Fibroblast of lung (primary cell): ENCODE results near the gene FAM117B. TPM values are rescaled to one million over a fixed set of nuclear protein-coding genes. Genes with fewer than 3 reads are reported as not detected.

Experiments
- DNase-seq, 2 donors: peaks; one replicate each; pipeline versions ENCODE4 v3.0.0 to v3.0.0-alpha.2; 2010; ENCODE audit warnings: low read depth in 2 of 2
- H2AFZ ChIP-seq: 2 replicates; pipeline ENCODE4 v1.5.1; 2012; ENCODE audit warnings: low read length, control low read depth, inconsistent platforms
- H3K27ac ChIP-seq: 2 replicates; pipeline ENCODE4 v1.5.1; 2011; ENCODE audit warnings: low read length, control low read depth; ENCODE audit not compliant: insufficient read depth
- H3K27me3 ChIP-seq: 2 replicates; pipeline ENCODE4 v1.5.1; 2011; ENCODE audit warnings: mild to moderate bottlenecking, low read length; ENCODE audit not compliant: control insufficient read depth, insufficient read depth
- H3K36me3 ChIP-seq: 2 replicates; pipeline ENCODE4 v1.5.1; 2011; ENCODE audit warnings: low read length; ENCODE audit not compliant: control insufficient read depth, insufficient read depth
- H3K4me1 ChIP-seq: 2 replicates; pipeline ENCODE4 v1.5.1; 2011; ENCODE audit warnings: low read length; ENCODE audit not compliant: control insufficient read depth, insufficient read depth; ENCODE audit errors: extremely low read depth
- H3K4me2 ChIP-seq: 2 replicates; pipeline ENCODE4 v1.5.1; 2011; ENCODE audit warnings: low read length, control low read depth; ENCODE audit not compliant: insufficient read depth; ENCODE audit errors: extremely low read depth
- H3K4me3 ChIP-seq, 4 experiments: fragments of 200-600 bp in 1 of 4; sonication (generic) in 1 of 4; replicated peaks in 1 of 4; 2 replicates each; pipeline ENCODE4 v1.5.1; 2011 to 2016; ENCODE audit warnings: low read length in 4 of 4, low read depth in 3 of 4, mild to moderate bottlenecking in 3 of 4, control low read depth in 2 of 4, inconsistent platforms in 1 of 4, mixed read lengths in 1 of 4; ENCODE audit not compliant: insufficient read depth in 1 of 4; ENCODE audit errors: control extremely low read depth in 1 of 4
- H3K79me2 ChIP-seq: 2 replicates; pipeline ENCODE4 v1.5.1; 2012; ENCODE audit warnings: mild to moderate bottlenecking, low read length, inconsistent platforms; ENCODE audit not compliant: control insufficient read depth, insufficient read depth
- H3K9ac ChIP-seq: 2 replicates; pipeline ENCODE4 v1.5.1; 2011; ENCODE audit warnings: mild to moderate bottlenecking, low read length, control low read depth; ENCODE audit not compliant: insufficient read depth
- H3K9me3 ChIP-seq: 2 replicates; pipeline ENCODE4 v1.5.1; 2012; ENCODE audit warnings: low read depth, low read length; ENCODE audit not compliant: control insufficient read depth, insufficient read depth
- H4K20me1 ChIP-seq: 2 replicates; pipeline ENCODE4 v1.5.1; 2011; ENCODE audit warnings: low read length; ENCODE audit not compliant: control insufficient read depth, insufficient read depth; ENCODE audit errors: extremely low read depth
- EZH2 ChIP-seq: IDR thresholded peaks from 2 replicates; pipeline ENCODE4 v1.5.1; 2012; ENCODE audit warnings: low read length, control low read depth, mild to moderate bottlenecking; ENCODE audit errors: missing control alignments
- polyA plus RNA-seq, 2 donors: library from polyadenylated mRNA; depleted of rRNA in 1 of 2; stranded (reverse) in 1 of 2; unstranded in 1 of 2; fragments of >200 nt; gene quantifications; 2 replicates each; pipeline ENCODE4 v1.2.1, GENCODE V29; 2011 to 2012; ENCODE audit warnings: missing spikeins in 1 of 2
- total RNA-seq: library from RNA; depleted of rRNA; stranded (reverse); fragments of >200 nt; gene quantifications from 2 replicates; pipeline ENCODE4 v1.2.1, GENCODE V29; 2014
- TF ChIP-seq, protein P1 (sequence below), 2 donors: IDR thresholded peaks in 1 of 2; conservative IDR thresholded peaks in 1 of 2; 1 replicate in 1 of 2; 2 replicates in 1 of 2; pipeline ENCODE4 v1.5.1; 2011 to 2012; ENCODE audit warnings: low read length in 2 of 2, control low read depth in 1 of 2, inconsistent platforms in 1 of 2, low read depth in 1 of 2, mild to moderate bottlenecking in 1 of 2

Gene FAM117B
- total and polyA plus RNA-seq, 2 donors (not counting 1 experiment from before 2014, with no cell fraction given), result 0.73 to 1.8 TPM

DNA sequence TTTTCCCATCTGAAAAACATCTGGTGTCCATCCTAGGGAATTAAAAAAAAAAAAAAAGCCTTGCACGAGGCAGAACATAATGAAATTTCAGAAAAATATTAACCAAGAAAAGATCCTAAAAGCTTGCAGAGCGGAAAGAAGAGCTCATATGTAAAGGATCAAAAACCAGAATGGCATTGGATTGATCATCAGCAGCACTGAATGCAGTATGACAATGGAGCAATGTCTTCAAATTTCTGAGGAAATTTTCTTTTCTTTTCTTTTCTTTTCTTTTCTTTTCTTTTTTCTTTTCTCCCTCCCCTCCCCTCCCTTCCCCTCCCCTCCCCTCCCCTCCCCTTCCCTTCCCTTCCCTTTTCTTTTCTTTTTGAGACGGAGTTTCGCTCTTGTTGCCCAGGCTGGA, 21.3 kb upstream of the FAM117B start:
- Histone ChIP-seq H3K36me3 (no peaks in the 10 kb centered on the region), H3K9ac (no peak overlapping the region), H3K9me3 (no peaks in the 10 kb centered on the region), H3K79me2 (no peaks in the 10 kb centered on the region), H3K4me2 (no peak overlapping the region), H3K27me3 (no peaks in the 10 kb centered on the region), H4K20me1 (no peaks in the 10 kb centered on the region), H3K4me3 (no peak overlapping the region), H3K4me1 (no peaks in the 10 kb centered on the region), H3K27ac (no peak overlapping the region), H2AFZ (no peak overlapping the region)
- no peak for DNase-seq
- TF ChIP-seq, protein P1, sequence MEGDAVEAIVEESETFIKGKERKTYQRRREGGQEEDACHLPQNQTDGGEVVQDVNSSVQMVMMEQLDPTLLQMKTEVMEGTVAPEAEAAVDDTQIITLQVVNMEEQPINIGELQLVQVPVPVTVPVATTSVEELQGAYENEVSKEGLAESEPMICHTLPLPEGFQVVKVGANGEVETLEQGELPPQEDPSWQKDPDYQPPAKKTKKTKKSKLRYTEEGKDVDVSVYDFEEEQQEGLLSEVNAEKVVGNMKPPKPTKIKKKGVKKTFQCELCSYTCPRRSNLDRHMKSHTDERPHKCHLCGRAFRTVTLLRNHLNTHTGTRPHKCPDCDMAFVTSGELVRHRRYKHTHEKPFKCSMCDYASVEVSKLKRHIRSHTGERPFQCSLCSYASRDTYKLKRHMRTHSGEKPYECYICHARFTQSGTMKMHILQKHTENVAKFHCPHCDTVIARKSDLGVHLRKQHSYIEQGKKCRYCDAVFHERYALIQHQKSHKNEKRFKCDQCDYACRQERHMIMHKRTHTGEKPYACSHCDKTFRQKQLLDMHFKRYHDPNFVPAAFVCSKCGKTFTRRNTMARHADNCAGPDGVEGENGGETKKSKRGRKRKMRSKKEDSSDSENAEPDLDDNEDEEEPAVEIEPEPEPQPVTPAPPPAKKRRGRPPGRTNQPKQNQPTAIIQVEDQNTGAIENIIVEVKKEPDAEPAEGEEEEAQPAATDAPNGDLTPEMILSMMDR (conservative IDR thresholded peaks at IDR 0.05 in 1 of 2, IDR thresholded peaks at IDR 0.05 in 1 of 2; ENCODE audit: low read depth in 1 of 2, low read length in 2 of 2), result no peak
- no peak for TF ChIP-seq EZH2

DNA sequence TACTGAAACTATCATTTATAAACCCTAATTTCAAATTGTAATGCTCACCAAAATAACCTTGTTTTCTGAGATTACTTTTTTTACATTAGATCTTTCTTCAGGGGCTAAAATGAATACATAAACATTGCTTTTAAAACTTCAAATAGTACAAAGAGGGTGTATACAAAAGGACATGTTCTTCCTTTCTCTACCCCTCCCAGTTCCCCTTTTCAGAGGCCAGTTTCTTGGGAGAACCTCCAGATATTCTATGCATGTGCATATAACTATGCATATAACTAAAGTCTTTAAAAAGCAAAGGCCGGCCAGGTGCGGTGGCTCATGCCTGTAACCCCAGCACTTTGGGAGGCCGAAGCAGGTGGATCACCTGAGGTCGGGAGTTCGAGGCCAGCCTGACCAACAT, 10.6 kb upstream of the FAM117B start:
- TF ChIP-seq EZH2, result no peak
- TF ChIP-seq, protein P1 (conservative IDR thresholded peaks at IDR 0.05 in 1 of 2, IDR thresholded peaks at IDR 0.05 in 1 of 2; ENCODE audit: low read depth in 1 of 2, low read length in 2 of 2), result no peak
- Histone ChIP-seq H3K9me3 (no peaks in the 10 kb centered on the region), H2AFZ (no peak overlapping the region), H3K9ac (no peak overlapping the region), H3K27me3 (no peaks in the 10 kb centered on the region), H4K20me1 (no peaks in the 10 kb centered on the region), H3K27ac (no peak overlapping the region), H3K4me2 (no peak overlapping the region), H3K4me3 (no peak overlapping the region), H3K4me1 (no peaks in the 10 kb centered on the region), H3K36me3 (no peaks in the 10 kb centered on the region), H3K79me2 (no peaks in the 10 kb centered on the region)
- DNase-seq, result no peak

- no peaks in the 10 kb centered on the region for H4K20me1 ChIP-seq
- H3K9ac ChIP-seq, result no peak overlapping the region
- no peak for DNase-seq
- no peaks in the 10 kb centered on the region for H3K27me3 ChIP-seq
- H2AFZ ChIP-seq, result no peak overlapping the region
- TF ChIP-seq, protein P1 (conservative IDR thresholded peaks at IDR 0.05 in 1 of 2, IDR thresholded peaks at IDR 0.05 in 1 of 2; ENCODE audit: low read depth in 1 of 2, low read length in 2 of 2), result no peak
- TF ChIP-seq EZH2, result no peak
- H3K9me3 ChIP-seq, result no peaks in the 10 kb centered on the region
- no peaks in the 10 kb centered on the region for H3K4me1 ChIP-seq
- no peaks in the 10 kb centered on the region for H3K79me2 ChIP-seq
- no peak overlapping the region for H3K4me3 ChIP-seq
- no peak overlapping the region for H3K4me2 ChIP-seq
- H3K36me3 ChIP-seq, result no peaks in the 10 kb centered on the region
- H3K27ac ChIP-seq, result no peak overlapping the region
These were observed 7.7 kb upstream of the FAM117B start for GRCh38 chr2:202627042-202627441.
